Lower leg skin (tissue), 3 donors: Measurements from ENCODE around the gene GSG1L.

ENCODE experiments used
- POLR2A ChIP-seq, 2 donors: fragments of 450-650 bp; IDR thresholded peaks; one replicate each; pipeline ENCODE4 v1.6.1; 2016 to 2017; ENCODE audit warnings: antibody characterized with exemption in 2 of 2, mild to moderate bottlenecking in 1 of 2, moderate library complexity in 1 of 2
- TF ChIP-seq, protein P1 (sequence below), 3 donors: fragments of 450-650 bp; IDR thresholded peaks; one replicate each; pipeline ENCODE4 v1.5.1; 2016; ENCODE audit warnings: antibody characterized with exemption in 3 of 3, mild to moderate bottlenecking in 3 of 3, moderate library complexity in 2 of 3

DNA sequence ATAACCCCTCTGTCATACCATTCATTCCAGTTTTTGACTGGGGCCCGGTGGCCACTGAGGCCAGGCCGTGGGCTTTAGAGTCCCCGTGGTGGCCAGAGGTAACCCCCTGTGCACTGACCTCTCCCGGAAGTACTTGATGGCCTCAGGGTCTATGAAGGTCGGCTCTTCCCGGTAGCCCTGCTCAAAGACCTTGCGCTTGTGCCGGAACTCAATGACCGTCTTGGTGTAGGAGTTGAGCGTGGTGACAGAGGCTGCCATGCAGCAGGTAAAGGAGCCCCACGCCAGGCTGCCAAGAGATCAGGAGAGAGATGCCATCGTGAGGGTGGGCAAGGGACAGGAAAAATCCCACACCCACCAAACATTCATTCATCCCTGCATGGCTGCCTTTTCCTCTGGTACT, 234.8 kb downstream of the GSG1L start:
- TF ChIP-seq, protein P1, sequence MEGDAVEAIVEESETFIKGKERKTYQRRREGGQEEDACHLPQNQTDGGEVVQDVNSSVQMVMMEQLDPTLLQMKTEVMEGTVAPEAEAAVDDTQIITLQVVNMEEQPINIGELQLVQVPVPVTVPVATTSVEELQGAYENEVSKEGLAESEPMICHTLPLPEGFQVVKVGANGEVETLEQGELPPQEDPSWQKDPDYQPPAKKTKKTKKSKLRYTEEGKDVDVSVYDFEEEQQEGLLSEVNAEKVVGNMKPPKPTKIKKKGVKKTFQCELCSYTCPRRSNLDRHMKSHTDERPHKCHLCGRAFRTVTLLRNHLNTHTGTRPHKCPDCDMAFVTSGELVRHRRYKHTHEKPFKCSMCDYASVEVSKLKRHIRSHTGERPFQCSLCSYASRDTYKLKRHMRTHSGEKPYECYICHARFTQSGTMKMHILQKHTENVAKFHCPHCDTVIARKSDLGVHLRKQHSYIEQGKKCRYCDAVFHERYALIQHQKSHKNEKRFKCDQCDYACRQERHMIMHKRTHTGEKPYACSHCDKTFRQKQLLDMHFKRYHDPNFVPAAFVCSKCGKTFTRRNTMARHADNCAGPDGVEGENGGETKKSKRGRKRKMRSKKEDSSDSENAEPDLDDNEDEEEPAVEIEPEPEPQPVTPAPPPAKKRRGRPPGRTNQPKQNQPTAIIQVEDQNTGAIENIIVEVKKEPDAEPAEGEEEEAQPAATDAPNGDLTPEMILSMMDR (IDR thresholded peaks at IDR 0.05): no peak
- TF ChIP-seq POLR2A (IDR thresholded peaks at IDR 0.05): no peak
